GM15510 (cell line): ENCODE measurements around the gene FAM20C.

ENCODE experiments used
- POLR2A ChIP-seq: IDR thresholded peaks from 3 replicates; pipeline ENCODE4 v1.6.1; 2011; ENCODE audit warnings: borderline replicate concordance; ENCODE audit not compliant: insufficient read length; ENCODE audit errors: extremely low read depth

The FAM20C gene

GRCh38 chr7:293681-294439 is 101.5 kb downstream of the FAM20C start:
- no peak for TF ChIP-seq POLR2A

DNA sequence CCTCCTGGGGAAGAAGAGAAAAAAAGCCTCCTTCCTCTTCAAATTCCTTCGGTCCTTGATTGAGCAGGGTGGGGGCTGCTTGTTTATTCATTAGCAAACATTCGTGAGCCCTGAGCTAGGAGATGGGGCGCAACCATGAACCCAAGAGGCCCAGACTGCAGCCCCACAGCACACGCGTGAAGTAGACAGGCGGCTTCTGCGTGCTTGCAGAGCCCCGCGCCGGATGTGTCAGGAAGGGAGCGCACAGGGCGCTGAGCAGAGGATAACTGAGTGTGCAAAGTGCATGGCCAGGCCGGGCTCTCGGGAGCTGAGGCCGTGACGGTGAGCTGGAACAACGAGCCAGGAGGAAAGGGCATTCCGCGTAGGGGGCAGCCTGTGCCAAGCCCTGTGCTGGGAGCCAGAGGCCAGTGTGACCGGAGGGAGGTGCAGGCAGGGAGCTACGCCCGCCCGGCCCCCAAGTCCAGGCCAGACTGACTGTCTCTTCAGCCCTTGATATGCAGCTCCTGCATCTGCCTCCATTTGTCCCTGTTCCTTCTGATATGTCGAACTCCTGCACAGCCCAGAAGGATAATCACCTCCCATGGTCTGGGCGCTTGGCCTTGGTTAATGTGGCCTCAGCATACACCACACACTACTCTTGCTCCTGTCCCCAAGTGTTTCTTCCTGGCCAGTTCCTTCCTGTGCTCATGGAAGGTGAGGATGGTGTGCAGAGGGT is 102.2 kb downstream of the FAM20C start:
- TF ChIP-seq POLR2A: no peak

DNA sequence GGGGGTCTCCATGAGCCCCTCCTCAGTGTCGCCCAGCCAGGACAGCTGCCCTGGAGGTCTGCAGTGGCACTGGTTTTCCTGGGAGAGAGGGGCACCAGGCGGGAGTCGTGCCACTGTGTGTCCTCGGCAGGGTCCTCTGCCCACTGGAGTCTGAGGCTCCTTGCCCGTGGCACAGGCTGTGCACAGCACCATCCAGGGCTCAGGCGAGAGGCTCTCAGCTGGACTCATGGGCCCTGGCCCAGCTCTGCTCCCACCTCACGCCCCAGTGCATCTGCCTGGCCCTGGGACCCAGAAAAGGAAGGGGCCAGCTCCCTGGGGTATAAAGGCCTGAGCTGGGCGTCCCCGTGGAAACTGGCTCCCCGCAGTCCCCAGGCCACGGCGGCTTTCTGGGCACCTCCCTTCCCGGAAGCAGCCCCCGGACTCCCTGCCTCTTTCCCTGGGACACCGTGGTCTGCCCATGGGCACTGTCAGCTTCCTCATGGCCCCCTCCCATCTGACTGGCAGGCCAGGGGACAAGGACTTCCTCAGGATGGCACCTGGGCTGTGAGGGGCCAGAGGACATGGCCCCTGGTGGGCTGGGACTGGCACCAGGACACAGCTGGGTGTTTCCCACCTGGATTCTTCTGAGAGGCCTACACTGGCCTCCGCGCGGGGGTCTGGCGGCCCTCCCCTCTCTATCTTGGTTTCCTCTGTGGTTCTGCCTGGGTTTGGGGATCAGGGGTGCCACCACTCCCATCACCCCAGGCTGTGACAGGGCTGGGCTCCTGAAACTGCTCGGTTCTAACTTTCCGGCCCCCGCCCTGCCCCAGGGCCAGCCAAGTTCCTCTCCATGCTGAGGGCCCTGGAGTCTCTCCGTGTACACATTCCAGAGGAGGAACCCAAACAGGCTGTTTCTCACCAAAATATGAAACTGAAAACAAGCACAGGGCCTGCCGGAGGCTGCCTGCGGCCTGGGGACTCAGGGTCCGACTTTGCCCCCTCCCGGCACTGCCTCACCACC is 103.1 kb downstream of the FAM20C start:
- no peak for TF ChIP-seq POLR2A

DNA sequence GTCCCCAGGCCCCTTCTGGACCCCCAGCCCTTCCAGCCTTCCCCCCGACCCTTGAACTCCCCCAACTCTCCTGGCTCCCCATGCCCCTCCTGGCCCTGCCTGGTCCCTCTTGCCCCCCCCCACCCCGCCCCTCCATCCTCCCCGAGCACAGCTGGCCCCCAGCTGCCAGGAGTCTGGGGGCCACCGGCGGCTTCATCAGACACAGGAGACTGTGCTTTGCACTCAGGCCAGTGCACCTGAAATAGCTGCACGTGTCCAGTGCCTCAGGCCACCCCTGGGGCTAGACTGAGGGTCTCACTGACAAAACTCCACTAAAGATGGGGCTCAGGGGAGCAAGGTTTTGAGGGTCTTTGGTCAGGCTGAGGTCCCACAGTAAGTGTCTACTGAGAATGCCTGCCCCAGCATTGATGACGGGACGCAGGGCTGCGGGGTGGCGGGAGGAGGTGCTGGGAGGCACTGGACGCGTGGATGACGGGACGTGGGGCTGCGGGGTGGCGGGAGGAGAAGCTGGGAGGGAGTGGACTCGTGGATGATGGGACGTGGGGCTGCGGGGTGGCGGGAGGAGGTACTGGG is 104.1 kb downstream of the FAM20C start:
- TF ChIP-seq POLR2A: no peak

- no peak for TF ChIP-seq POLR2A
Measured at GRCh38 chr7:297611-298374, 105.4 kb downstream of the FAM20C start.

DNA sequence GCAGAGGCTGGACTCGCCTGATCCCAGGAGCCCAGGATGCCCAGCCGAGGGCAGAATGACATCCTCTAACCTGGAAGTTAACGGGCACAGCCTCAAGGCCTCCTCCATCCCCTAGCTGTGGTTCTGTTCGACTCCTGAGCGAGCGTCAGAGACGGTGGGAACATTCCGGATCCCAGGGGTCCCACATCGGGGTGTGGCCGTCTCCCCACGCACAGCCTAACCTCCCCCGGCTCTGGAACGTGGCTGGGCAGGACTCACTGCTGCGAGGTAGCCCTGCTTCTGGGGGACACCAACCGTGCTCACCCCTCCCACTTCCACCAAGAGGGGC is 106.0 kb downstream of the FAM20C start:
- no peak for TF ChIP-seq POLR2A

GRCh38 chr7:298743-299142 is 106.4 kb downstream of the FAM20C start:
- TF ChIP-seq POLR2A: no peak

GRCh38 chr7:299169-299568 is 106.8 kb downstream of the FAM20C start:
- TF ChIP-seq POLR2A: no peak

- TF ChIP-seq POLR2A: no peak
Measured at GRCh38 chr7:299628-300027, 107.3 kb downstream of the FAM20C start.

DNA sequence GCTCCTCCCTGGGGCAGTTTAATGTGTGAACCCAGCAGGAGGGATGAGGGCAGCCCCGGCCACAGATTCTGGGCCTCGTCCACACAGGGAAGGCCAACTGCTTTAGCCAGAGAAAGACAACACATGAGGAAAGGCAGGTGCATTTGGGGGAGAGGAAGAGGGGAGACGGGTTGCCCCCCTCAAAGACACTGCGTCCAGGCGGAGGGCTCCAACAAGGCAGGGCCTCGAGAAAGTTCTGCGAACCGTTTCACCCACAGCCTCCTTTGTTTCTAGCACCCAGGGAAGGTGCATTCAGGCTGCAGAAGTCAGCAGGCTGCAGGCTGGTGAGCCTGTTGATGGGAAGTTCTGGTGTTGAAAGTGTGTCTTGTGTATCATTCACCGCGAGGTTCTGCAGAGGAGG is 107.7 kb downstream of the FAM20C start:
- no peak for TF ChIP-seq POLR2A

- TF ChIP-seq POLR2A: no peak
Measured at GRCh38 chr7:300546-301290, 108.3 kb downstream of the FAM20C start.

GRCh38 chr7:301291-302053 is 109.1 kb downstream of the FAM20C start:
- no peak for TF ChIP-seq POLR2A
